SW 1271 (cell line): ENCODE data around the gene SKI.

Experiments used
- DNase-seq, 2 experiments: peaks; one replicate each; lab custom pipeline; 2025; lab: John Stamatoyannopoulos, UW

Gene SKI

GRCh38 chr1:2352341-2352896 is 124.3 kb downstream of the SKI start:
- DNase-seq, result no peak

- DNase-seq, result no peak
These were observed 124.9 kb downstream of the SKI start for GRCh38 chr1:2352897-2353550.

- DNase-seq, result no peak
These were observed 125.7 kb downstream of the SKI start for GRCh38 chr1:2353551-2354438.

- no peak for DNase-seq
These were observed 126.6 kb downstream of the SKI start for GRCh38 chr1:2354511-2355372.

GRCh38 chr1:2355373-2356261 is 127.5 kb downstream of the SKI start:
- DNase-seq, result no peak

GRCh38 chr1:2356401-2356800 is 128.3 kb downstream of the SKI start:
- DNase-seq, result no peak

- no peak for DNase-seq
These were observed 129.1 kb downstream of the SKI start for GRCh38 chr1:2356911-2357845.

GRCh38 chr1:2358072-2358471 is 130.0 kb downstream of the SKI start:
- DNase-seq, result no peak

- no peak for DNase-seq
These were observed 130.8 kb downstream of the SKI start for GRCh38 chr1:2358651-2359640.
